Measurements from ENCODE around the gene FAM186B.

GRCh38 chr12:49559011-49559675 is 46.3 kb downstream of the FAM186B start:
- no peak for TF ChIP-seq POLR2A (IDR thresholded peaks at IDR 0.05; ENCODE audit: low read length)
- TF ChIP-seq, protein P1, sequence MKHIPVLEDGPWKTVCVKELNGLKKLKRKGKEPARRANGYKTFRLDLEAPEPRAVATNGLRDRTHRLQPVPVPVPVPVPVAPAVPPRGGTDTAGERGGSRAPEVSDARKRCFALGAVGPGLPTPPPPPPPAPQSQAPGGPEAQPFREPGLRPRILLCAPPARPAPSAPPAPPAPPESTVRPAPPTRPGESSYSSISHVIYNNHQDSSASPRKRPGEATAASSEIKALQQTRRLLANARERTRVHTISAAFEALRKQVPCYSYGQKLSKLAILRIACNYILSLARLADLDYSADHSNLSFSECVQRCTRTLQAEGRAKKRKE (CRISPR knock-in tag; IDR thresholded peaks at IDR 0.05; ENCODE audit: low read depth), result no peak
- no peak for TF ChIP-seq CTCF (IDR thresholded peaks at IDR 0.05)
- no peak for TF ChIP-seq FOSL2 (IDR thresholded peaks at IDR 0.05)
- TF ChIP-seq FOSL2 (CRISPR knock-in tag; IDR thresholded peaks at IDR 0.05), result no peak
- TF ChIP-seq MAX (IDR thresholded peaks at IDR 0.05), result no peak
- TF ChIP-seq EP300 (IDR thresholded peaks at IDR 0.05), result no peak
- no peak for TF ChIP-seq MAFK (IDR thresholded peaks at IDR 0.05; ENCODE audit: partially characterized antibody)
- TF ChIP-seq BHLHE40 (IDR thresholded peaks at IDR 0.05; ENCODE audit: low read depth, low read length), result no peak

Measured in A549 (cell line).